ENCODE results near the gene GGTLC2.

DNA sequence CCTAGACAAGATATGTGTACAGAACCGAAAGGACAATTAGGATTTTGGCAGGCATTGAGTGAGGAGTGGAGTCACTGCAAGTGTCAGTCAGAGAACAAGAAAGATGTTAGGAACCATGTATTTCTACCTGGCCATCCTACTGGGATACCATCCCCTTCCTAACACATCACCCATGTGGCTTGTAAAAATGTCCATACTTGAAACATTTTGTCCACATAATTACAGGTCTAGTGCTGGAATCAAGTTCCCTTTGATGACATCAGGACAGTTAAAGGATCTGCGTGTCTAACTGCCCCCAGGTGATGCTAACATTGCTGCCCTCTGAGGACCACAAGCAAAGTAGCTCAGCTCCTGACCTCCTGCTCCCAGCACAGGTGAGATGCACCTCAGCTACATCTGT lies 31.9 kb upstream of the GGTLC2 start:
- TF ChIP-seq CTCF (conservative IDR thresholded peaks at IDR 0.05; ENCODE audit: low read depth, low read length) (no peak), EZH2 (IDR thresholded peaks at IDR 0.05; ENCODE audit: borderline replicate concordance, low read depth, low read length, poor library complexity, severe bottlenecking) (no peak)

Measured in A673 (cell line).